ENCODE data around the gene MOCS3. TPM values are rescaled to one million over a fixed set of nuclear protein-coding genes. Genes with fewer than 3 reads are reported as not detected.

The MOCS3 gene
- total RNA-seq, 1 donor: 10.5 TPM

DNA sequence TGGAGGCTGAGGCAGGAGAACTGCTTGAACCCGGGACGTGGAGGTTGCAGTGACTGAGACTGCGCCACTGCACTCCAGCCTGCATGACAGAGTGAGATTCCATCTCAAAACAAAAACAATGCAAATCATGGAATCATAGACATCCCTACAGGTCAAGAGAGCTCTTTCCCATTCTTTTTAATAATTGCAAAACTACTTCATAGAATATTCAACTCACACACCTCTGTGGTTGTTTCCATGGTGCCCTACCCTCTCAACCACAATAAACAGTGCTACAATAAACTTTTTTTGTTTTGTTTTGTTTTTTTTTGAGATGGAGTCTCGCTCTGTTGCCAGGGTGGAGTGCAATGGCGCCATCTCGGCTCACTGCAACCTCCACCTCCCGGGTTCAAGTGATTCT is 15.5 kb upstream of the MOCS3 start:
- no peak overlapping the region for H2AFZ ChIP-seq (ENCODE audit: low read length)
- no peak for DNase-seq (ENCODE audit: insufficient read length, low spot score, missing footprints)
- TF ChIP-seq, protein P1, sequence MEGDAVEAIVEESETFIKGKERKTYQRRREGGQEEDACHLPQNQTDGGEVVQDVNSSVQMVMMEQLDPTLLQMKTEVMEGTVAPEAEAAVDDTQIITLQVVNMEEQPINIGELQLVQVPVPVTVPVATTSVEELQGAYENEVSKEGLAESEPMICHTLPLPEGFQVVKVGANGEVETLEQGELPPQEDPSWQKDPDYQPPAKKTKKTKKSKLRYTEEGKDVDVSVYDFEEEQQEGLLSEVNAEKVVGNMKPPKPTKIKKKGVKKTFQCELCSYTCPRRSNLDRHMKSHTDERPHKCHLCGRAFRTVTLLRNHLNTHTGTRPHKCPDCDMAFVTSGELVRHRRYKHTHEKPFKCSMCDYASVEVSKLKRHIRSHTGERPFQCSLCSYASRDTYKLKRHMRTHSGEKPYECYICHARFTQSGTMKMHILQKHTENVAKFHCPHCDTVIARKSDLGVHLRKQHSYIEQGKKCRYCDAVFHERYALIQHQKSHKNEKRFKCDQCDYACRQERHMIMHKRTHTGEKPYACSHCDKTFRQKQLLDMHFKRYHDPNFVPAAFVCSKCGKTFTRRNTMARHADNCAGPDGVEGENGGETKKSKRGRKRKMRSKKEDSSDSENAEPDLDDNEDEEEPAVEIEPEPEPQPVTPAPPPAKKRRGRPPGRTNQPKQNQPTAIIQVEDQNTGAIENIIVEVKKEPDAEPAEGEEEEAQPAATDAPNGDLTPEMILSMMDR (IDR thresholded peaks at IDR 0.05; ENCODE audit: extremely low read depth, low read depth, low read length): no peak
- H3K9me3 ChIP-seq (ENCODE audit: low read depth, low read length): no peaks in the 10 kb centered on the region
- peaks cover 5% of the 10 kb centered on the region for H4K20me1 ChIP-seq (ENCODE audit: insufficient read depth, low read length)
- no peak overlapping the region for H3K27ac ChIP-seq (ENCODE audit: low read depth, low read length)
- H3K4me3 ChIP-seq (ENCODE audit: insufficient read depth, low read length): no peak overlapping the region
- H3K79me2 ChIP-seq (ENCODE audit: insufficient read depth, low read length): peaks cover 11% of the 10 kb centered on the region
- peaks cover 77% of the 10 kb centered on the region for H3K36me3 ChIP-seq (ENCODE audit: insufficient read depth, low read length)
- H3K4me1 ChIP-seq (ENCODE audit: insufficient read depth, low read length): no peaks in the 10 kb centered on the region
- no peak overlapping the region for H3K4me2 ChIP-seq (ENCODE audit: insufficient read depth, low read length)
- H3K27me3 ChIP-seq (ENCODE audit: insufficient read depth, low read length): no peaks in the 10 kb centered on the region

DNA sequence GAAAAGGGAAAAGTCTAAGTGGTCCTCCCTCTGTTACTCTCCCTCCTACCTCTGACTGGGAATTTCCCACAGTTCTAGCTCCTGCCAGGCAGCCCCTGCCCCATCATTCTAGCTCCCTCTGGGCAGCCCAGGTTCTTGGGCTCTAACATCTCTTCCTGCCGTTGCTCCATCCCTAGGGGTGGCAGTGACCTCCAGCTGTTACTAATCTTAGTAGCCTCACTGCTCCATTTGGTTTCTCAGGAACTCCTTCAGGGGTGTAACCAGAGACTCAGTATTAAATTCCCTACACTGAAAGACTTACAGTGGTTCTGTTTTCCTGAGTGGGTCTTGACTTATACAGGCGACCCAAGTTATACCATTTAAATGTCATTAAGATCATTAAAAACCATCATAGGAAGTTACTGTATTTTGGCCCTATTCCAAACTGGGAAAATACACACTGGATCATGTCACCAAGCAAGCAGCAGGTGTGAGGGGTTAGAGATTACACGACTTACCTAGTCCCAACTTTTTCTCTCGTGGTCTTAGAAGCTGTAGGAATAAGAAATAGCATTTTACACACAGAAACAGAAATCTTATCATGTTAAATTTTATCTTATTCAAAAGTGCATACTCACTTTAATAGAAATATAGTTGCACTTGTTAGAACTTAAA is 10.4 kb upstream of the MOCS3 start:
- TF ChIP-seq, protein P1 (IDR thresholded peaks at IDR 0.05; ENCODE audit: extremely low read depth, low read depth, low read length): no peak
- Histone ChIP-seq H3K4me1 (ENCODE audit: insufficient read depth, low read length) (no peaks in the 10 kb centered on the region), H3K4me3 (ENCODE audit: insufficient read depth, low read length) (no peak overlapping the region), H3K79me2 (ENCODE audit: insufficient read depth, low read length) (peaks cover 42% of the 10 kb centered on the region), H3K36me3 (ENCODE audit: insufficient read depth, low read length) (peaks cover 86% of the 10 kb centered on the region), H3K4me2 (ENCODE audit: insufficient read depth, low read length) (no peak overlapping the region), H3K27ac (ENCODE audit: low read depth, low read length) (no peak overlapping the region), H3K9me3 (ENCODE audit: low read depth, low read length) (no peaks in the 10 kb centered on the region), H4K20me1 (ENCODE audit: insufficient read depth, low read length) (peaks cover 17% of the 10 kb centered on the region), H2AFZ (ENCODE audit: low read length) (no peak overlapping the region), H3K27me3 (ENCODE audit: insufficient read depth, low read length) (no peaks in the 10 kb centered on the region)
- no peak for DNase-seq (ENCODE audit: insufficient read length, low spot score, missing footprints)

DNA sequence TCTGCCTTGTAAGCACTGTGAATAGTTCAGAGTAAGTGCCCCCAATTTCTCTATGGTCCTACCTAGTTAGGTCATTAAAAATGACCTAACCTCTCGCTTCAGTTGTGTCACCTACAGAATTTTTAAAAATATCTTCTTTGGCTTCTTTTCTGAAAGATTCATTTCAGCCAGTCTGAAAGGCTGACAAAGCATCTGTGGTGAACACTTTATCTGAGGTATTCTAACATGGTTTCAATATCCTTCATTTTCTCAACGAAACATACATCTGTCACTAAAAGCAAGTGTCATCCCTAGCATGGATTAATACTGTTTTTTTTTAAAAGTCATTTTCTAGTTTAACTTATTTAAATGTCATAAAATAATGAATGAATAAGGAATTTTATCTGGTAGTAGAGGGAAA is 5.4 kb upstream of the MOCS3 start:
- H3K4me1 ChIP-seq (ENCODE audit: insufficient read depth, low read length): peaks cover 11% of the 10 kb centered on the region
- DNase-seq (ENCODE audit: insufficient read length, low spot score, missing footprints): peak; percentile 43
- H3K4me3 ChIP-seq (ENCODE audit: insufficient read depth, low read length): no peak overlapping the region
- no peak overlapping the region for H2AFZ ChIP-seq (ENCODE audit: low read length)
- no peak overlapping the region for H3K4me2 ChIP-seq (ENCODE audit: insufficient read depth, low read length)
- no peak overlapping the region for H3K27ac ChIP-seq (ENCODE audit: low read depth, low read length)
- TF ChIP-seq, protein P1 (IDR thresholded peaks at IDR 0.05; ENCODE audit: extremely low read depth, low read depth, low read length): no peak
- no peaks in the 10 kb centered on the region for H3K27me3 ChIP-seq (ENCODE audit: insufficient read depth, low read length)
- peaks cover 66% of the 10 kb centered on the region for H3K36me3 ChIP-seq (ENCODE audit: insufficient read depth, low read length)
- H4K20me1 ChIP-seq (ENCODE audit: insufficient read depth, low read length): peaks cover 47% of the 10 kb centered on the region
- peaks cover 85% of the 10 kb centered on the region for H3K79me2 ChIP-seq (ENCODE audit: insufficient read depth, low read length)
- H3K9me3 ChIP-seq (ENCODE audit: low read depth, low read length): no peaks in the 10 kb centered on the region

DNA sequence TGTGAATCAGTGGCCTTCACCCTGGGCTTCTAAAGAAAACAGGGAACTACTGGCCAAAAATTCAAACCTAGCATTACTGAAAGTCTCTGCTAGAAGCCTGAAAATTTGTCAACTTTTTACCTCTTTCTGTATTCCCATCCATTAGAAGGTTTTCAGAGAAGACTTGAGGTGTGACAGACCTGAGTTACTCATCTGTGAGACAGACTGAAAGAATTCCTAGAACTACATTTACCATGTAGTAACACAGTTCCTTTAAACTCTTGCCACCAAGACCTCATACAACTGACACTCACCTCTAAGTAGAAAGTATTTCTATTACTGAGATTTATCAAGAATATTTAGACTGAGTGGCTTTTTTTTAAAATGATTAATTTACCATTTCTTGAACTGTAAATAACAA is 4.8 kb upstream of the MOCS3 start:
- no peak overlapping the region for H3K27ac ChIP-seq (ENCODE audit: low read depth, low read length)
- H3K4me2 ChIP-seq (ENCODE audit: insufficient read depth, low read length): no peak overlapping the region
- H3K9me3 ChIP-seq (ENCODE audit: low read depth, low read length): no peaks in the 10 kb centered on the region
- H3K79me2 ChIP-seq (ENCODE audit: insufficient read depth, low read length): peaks cover 85% of the 10 kb centered on the region
- H3K4me3 ChIP-seq (ENCODE audit: insufficient read depth, low read length): no peak overlapping the region
- peaks cover 11% of the 10 kb centered on the region for H3K4me1 ChIP-seq (ENCODE audit: insufficient read depth, low read length)
- peak; percentile 25 for DNase-seq (ENCODE audit: insufficient read length, low spot score, missing footprints)
- no peaks in the 10 kb centered on the region for H3K27me3 ChIP-seq (ENCODE audit: insufficient read depth, low read length)
- TF ChIP-seq, protein P1 (IDR thresholded peaks at IDR 0.05; ENCODE audit: extremely low read depth, low read depth, low read length): no peak
- no peak overlapping the region for H2AFZ ChIP-seq (ENCODE audit: low read length)
- H3K36me3 ChIP-seq (ENCODE audit: insufficient read depth, low read length): peaks cover 60% of the 10 kb centered on the region
- peaks cover 48% of the 10 kb centered on the region for H4K20me1 ChIP-seq (ENCODE audit: insufficient read depth, low read length)
